Ovary (tissue), 3 donors: ENCODE measurements around the gene WTAP.

Source experiments
- CTCF ChIP-seq, 3 donors: fragments of 450-650 bp in 2 of 3; fragments of 200-600 bp in 1 of 3; IDR thresholded peaks; one replicate each; pipeline versions ENCODE4 v1.5.1 to v1.8.0; 2016 to 2022; ENCODE audit warnings: antibody characterized with exemption in 3 of 3, mild to moderate bottlenecking in 1 of 3
- EP300 ChIP-seq: sonication (generic); formaldehyde crosslinking; IDR thresholded peaks from one replicate; pipeline ENCODE4 v1.6.1; 2017; ENCODE audit warnings: antibody characterized with exemption
- POLR2A ChIP-seq: fragments of 450-650 bp; IDR thresholded peaks from one replicate; pipeline ENCODE4 v1.6.1; 2017; ENCODE audit warnings: antibody characterized with exemption, mild to moderate bottlenecking, moderate library complexity
- donor health status: DM: no; HTN: no; CAD: no.

GRCh38 chr6:159790956-159791598 lies 63.8 kb downstream of the WTAP start:
- TF ChIP-seq CTCF (IDR thresholded peaks at IDR 0.05): no peak
- TF ChIP-seq POLR2A: no peak
- TF ChIP-seq EP300: no peak
